ENCODE results near the gene NTM.

- TF ChIP-seq POLR2AphosphoS5 (IDR thresholded peaks at IDR 0.05) (no peak), POLR2A (IDR thresholded peaks at IDR 0.05) (no peak)
- TF ChIP-seq, protein P1, sequence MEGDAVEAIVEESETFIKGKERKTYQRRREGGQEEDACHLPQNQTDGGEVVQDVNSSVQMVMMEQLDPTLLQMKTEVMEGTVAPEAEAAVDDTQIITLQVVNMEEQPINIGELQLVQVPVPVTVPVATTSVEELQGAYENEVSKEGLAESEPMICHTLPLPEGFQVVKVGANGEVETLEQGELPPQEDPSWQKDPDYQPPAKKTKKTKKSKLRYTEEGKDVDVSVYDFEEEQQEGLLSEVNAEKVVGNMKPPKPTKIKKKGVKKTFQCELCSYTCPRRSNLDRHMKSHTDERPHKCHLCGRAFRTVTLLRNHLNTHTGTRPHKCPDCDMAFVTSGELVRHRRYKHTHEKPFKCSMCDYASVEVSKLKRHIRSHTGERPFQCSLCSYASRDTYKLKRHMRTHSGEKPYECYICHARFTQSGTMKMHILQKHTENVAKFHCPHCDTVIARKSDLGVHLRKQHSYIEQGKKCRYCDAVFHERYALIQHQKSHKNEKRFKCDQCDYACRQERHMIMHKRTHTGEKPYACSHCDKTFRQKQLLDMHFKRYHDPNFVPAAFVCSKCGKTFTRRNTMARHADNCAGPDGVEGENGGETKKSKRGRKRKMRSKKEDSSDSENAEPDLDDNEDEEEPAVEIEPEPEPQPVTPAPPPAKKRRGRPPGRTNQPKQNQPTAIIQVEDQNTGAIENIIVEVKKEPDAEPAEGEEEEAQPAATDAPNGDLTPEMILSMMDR (IDR thresholded peaks at IDR 0.05): no peak
These were observed 575.3 kb downstream of the NTM start for GRCh38 chr11:131945706-131946105.

Measured in transverse colon (tissue), 4 donors.